Measurements from ENCODE around the gene ATR. TPM values are rescaled to one million over a fixed set of nuclear protein-coding genes. Genes with fewer than 3 reads are reported as not detected.

ATR gene
- total RNA-seq, 2 experiments from 2014 or later: 29.0 to 29.5 TPM

DNA sequence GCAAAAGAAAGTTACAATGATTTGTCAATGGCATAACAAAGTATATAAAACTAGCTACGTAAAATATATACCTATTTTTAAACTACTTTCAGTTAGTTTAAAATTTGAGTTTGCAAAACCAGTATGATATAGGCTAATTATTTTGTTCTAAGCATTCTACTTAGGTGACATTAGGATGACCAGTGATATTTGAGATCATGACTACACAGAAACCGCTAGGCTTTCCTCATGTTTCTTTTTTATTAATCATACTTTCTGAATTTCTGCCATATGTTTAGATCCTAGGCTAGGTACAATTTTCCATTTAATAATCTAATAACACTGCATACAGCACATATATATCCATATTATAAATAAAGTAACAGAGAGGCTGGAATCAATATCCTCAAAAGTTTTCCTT lies 78.3 kb downstream of the ATR start:
- peaks cover 71% of the 10 kb centered on the region for H3K36me3 Mint-ChIP-seq (ENCODE audit: low read depth)
- CTCF ChIA-PET: no interaction called here
- intact Hi-C loops (cut with DNase I, micrococcal nuclease): no loop called here

DNA sequence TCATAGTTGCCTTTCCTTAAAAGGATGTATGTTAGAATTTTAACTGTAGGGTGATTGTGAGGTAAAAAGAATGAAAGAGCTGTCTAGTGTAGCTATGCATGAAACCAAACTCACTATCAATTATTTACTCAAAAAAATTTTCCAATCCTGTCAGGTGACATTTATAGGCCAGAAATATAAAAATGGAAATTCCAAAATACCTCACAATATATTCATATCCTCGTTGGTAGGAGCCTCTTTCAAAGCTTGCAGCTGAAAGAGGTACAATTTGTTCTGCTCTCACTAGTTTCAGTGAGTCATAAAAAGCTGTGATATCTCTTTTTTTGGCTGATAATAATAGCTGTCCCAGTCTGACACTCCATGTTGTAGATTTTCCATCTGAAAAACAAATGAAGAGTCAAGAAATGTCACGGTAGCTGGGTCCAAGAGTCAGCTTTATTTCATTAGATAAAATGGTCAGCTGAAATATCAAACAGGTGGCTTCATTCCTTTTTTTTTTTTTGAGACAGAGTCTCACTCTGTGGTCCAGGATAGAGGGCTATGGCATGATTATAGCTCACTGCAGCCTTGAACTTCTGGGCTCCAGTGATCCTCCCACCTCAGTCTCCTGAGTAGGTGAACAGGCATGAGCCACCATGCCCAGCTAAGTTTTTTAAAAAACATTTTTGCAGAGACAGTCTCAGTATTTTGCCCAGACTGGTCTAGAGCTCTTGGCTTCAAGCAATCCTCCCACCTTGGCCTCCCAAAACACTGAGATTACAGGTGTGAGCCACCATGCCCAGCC lies 79.9 kb downstream of the ATR start:
- no peak overlapping the region for H3K27ac Mint-ChIP-seq
- CTCF ChIA-PET: interaction anchor here (1.1 kb wide), 1 partner anchor 1157 kb away, joined by 5 read pairs; no protein-coding TSS in a partner anchor
- no peak for ATAC-seq (ENCODE audit: poor library complexity)

More for the DNA sequence above, 78.3 kb downstream of the ATR start:
- Histone ChIP-seq H3K36me3 (ENCODE audit: insufficient read depth, low read length) (peaks cover 54% of the 10 kb centered on the region), H3K27ac (ENCODE audit: low read depth in 1 of 2, low read length in 2 of 2) (no peak overlapping the region), H3K27me3 (ENCODE audit: control insufficient read depth in 1 of 2, insufficient read depth in 2 of 2, low read length in 2 of 2) (no peaks in the 10 kb centered on the region), H3K9me3 (ENCODE audit: control insufficient read depth in 1 of 2, insufficient read depth in 1 of 2, low read length in 2 of 2) (no peaks in the 10 kb centered on the region), H3K4me3 (ENCODE audit: low read length) (no peak overlapping the region), H3K4me1 (ENCODE audit: insufficient read depth, low read length) (no peaks in the 10 kb centered on the region)
- TF ChIP-seq, protein P1, sequence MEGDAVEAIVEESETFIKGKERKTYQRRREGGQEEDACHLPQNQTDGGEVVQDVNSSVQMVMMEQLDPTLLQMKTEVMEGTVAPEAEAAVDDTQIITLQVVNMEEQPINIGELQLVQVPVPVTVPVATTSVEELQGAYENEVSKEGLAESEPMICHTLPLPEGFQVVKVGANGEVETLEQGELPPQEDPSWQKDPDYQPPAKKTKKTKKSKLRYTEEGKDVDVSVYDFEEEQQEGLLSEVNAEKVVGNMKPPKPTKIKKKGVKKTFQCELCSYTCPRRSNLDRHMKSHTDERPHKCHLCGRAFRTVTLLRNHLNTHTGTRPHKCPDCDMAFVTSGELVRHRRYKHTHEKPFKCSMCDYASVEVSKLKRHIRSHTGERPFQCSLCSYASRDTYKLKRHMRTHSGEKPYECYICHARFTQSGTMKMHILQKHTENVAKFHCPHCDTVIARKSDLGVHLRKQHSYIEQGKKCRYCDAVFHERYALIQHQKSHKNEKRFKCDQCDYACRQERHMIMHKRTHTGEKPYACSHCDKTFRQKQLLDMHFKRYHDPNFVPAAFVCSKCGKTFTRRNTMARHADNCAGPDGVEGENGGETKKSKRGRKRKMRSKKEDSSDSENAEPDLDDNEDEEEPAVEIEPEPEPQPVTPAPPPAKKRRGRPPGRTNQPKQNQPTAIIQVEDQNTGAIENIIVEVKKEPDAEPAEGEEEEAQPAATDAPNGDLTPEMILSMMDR (IDR thresholded peaks at IDR 0.05): no peak
- Mint-ChIP-seq H3K27me3 (no peaks in the 10 kb centered on the region), H3K4me3 (no peak overlapping the region), H3K9me3 (no peaks in the 10 kb centered on the region), H3K27ac (no peak overlapping the region), H3K4me1 (ENCODE audit: low read depth) (no peaks in the 10 kb centered on the region)
- POLR2A ChIA-PET: interaction anchor here (0.8 kb wide), 1 partner anchor 8 kb away, joined by 3 read pairs; no protein-coding TSS in a partner anchor
- DNase-seq (no peak), ATAC-seq (ENCODE audit: poor library complexity) (no peak)

DNA sequence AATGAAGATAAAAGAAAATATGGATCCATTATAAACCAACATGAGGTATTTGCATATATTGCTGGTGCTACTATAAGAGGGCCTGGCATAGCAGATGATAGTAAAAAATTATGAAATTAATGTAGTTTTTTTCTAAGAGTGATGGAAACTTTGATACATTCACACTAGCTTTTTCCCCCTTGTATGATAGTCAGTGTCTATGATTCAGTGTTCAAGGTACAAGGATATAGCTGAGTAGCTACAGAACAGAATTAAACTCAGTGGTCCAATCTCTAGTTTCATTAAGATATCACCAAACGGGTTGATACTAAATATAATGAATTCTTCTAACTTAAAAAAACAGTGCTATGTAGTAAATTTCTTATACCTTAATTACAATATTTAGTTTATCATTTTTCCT lies 80.8 kb downstream of the ATR start:
- Mint-ChIP-seq H3K27ac (no peak overlapping the region), H3K9me3 (no peaks in the 10 kb centered on the region), H3K4me3 (no peak overlapping the region), H3K27me3 (no peaks in the 10 kb centered on the region), H3K4me1 (ENCODE audit: low read depth) (no peaks in the 10 kb centered on the region), H3K36me3 (ENCODE audit: low read depth) (peaks cover 80% of the 10 kb centered on the region)
- ChIA-PET CTCF (interaction anchor here (1.1 kb wide), 1 partner anchor 1156 kb away, joined by 5 read pairs; no protein-coding TSS in a partner anchor), POLR2A (no interaction called here)
- Histone ChIP-seq H3K36me3 (ENCODE audit: insufficient read depth, low read length) (peaks cover 54% of the 10 kb centered on the region), H3K27ac (ENCODE audit: low read depth in 1 of 2, low read length in 2 of 2) (no peak overlapping the region), H3K9me3 (ENCODE audit: control insufficient read depth in 1 of 2, insufficient read depth in 1 of 2, low read length in 2 of 2) (no peaks in the 10 kb centered on the region), H3K4me1 (ENCODE audit: insufficient read depth, low read length) (no peaks in the 10 kb centered on the region), H3K27me3 (ENCODE audit: control insufficient read depth in 1 of 2, insufficient read depth in 2 of 2, low read length in 2 of 2) (no peaks in the 10 kb centered on the region), H3K4me3 (ENCODE audit: low read length) (no peak overlapping the region)
- ATAC-seq (ENCODE audit: poor library complexity): no peak
- TF ChIP-seq, protein P1 (IDR thresholded peaks at IDR 0.05): no peak
- DNase-seq: no peak
- intact Hi-C loops (cut with DNase I, micrococcal nuclease): no loop called here

More for the DNA sequence above, 79.9 kb downstream of the ATR start:
- Mint-ChIP-seq H3K36me3 (ENCODE audit: low read depth) (peaks cover 76% of the 10 kb centered on the region), H3K27me3 (no peaks in the 10 kb centered on the region), H3K4me3 (no peak overlapping the region), H3K9me3 (no peaks in the 10 kb centered on the region), H3K4me1 (ENCODE audit: low read depth) (no peaks in the 10 kb centered on the region)
- H3K9me3 ChIP-seq (ENCODE audit: control insufficient read depth in 1 of 2, insufficient read depth in 1 of 2, low read length in 2 of 2): no peaks in the 10 kb centered on the region
- no peak overlapping the region for H3K4me3 ChIP-seq (ENCODE audit: low read length)
- no peaks in the 10 kb centered on the region for H3K4me1 ChIP-seq (ENCODE audit: insufficient read depth, low read length)
- TF ChIP-seq, protein P1 (IDR thresholded peaks at IDR 0.05): no peak
- no peak for DNase-seq
- H3K36me3 ChIP-seq (ENCODE audit: insufficient read depth, low read length): peaks cover 50% of the 10 kb centered on the region
- no peak overlapping the region for H3K27ac ChIP-seq (ENCODE audit: low read depth in 1 of 2, low read length in 2 of 2)
- intact Hi-C loops (cut with DNase I, micrococcal nuclease): no loop called here
- H3K27me3 ChIP-seq (ENCODE audit: control insufficient read depth in 1 of 2, insufficient read depth in 2 of 2, low read length in 2 of 2): no peaks in the 10 kb centered on the region
- POLR2A ChIA-PET: no interaction called here
